ENCODE data around the gene SLC9A4. TPM values are rescaled to one million over a fixed set of nuclear protein-coding genes. Genes with fewer than 3 reads are reported as not detected.

SLC9A4 gene
- total RNA-seq, 1 experiment from 2014 or later: 0.07 TPM

DNA sequence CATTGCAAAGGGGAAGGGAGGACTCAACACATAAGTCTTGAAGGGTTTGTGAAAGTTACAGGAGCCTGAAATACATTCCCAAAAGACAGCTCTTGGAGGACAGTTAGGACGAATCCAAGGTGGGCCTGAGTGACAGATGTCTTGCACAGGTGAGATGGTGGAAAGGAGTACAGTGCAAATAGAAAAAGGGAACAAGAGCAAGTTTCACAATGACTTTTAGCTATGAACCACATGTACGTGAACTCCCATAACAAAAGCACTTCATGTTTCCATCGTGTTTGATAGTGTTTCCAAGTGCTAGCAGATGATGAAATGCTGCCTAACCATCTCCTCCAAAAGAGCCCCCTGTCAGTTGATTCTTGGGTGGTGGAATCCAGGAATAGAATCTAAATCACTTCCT lies 48.3 kb upstream of the SLC9A4 start:
- TF ChIP-seq CEBPB (IDR thresholded peaks at IDR 0.05; ENCODE audit: low read depth) (no peak), ZNF274 (IDR thresholded peaks at IDR 0.05; ENCODE audit: low read depth, low read length) (no peak), POLR2A (IDR thresholded peaks at IDR 0.05; ENCODE audit: borderline replicate concordance, extremely low read depth, insufficient read depth, insufficient read length) (no peak)
- ATAC-seq (no peak), DNase-seq (ENCODE audit: low read depth, low spot score) (no peak)
- Histone ChIP-seq H3K27ac (ENCODE audit: low read depth, low read length) (no peak overlapping the region), H2AFZ (ENCODE audit: low read depth, low read length, poor library complexity, severe bottlenecking) (no peak overlapping the region), H4K20me1 (ENCODE audit: insufficient read depth) (no peaks in the 10 kb centered on the region), H3K9me2 (ENCODE audit: insufficient read depth) (no peaks in the 10 kb centered on the region), H3K27me3 (ENCODE audit: insufficient read depth, low read length) (peaks cover 17% of the 10 kb centered on the region; the same call in 1 of the 2 replicates), H3K4me2 (ENCODE audit: low read length) (no peak overlapping the region), H3K79me2 (ENCODE audit: insufficient read depth, low read length) (no peaks in the 10 kb centered on the region), H3K4me3 (replicated peaks in 1 of 2; ENCODE audit: low read depth in 1 of 2, low read length in 2 of 2) (no peak overlapping the region), H3K36me3 (ENCODE audit: control insufficient read depth in 1 of 2, insufficient read depth in 2 of 2, low read length in 2 of 2) (no peaks in the 10 kb centered on the region), H3K4me1 (ENCODE audit: control insufficient read depth in 1 of 2, insufficient read depth in 2 of 2, low read length in 2 of 2) (no peaks in the 10 kb centered on the region), H3K9ac (ENCODE audit: low read length) (no peak overlapping the region), H3K9me3 (ENCODE audit: control insufficient read depth in 1 of 2, insufficient read depth in 1 of 2, low read depth in 1 of 2, low read length in 2 of 2) (no peaks in the 10 kb centered on the region)
- no TSS peak for BruUV-seq (replicated peaks)
- RAD21 ChIA-PET (ENCODE audit: low non-redundant PET in 1 of 2, low total read pairs in 2 of 2, uncharacterized antibody in 2 of 2, unreplicated experiment in 2 of 2): no interaction called here
- intact Hi-C loops (cut with micrococcal nuclease): no loop called here
- POLR2A ChIA-PET: no interaction called here
- CTCF ChIA-PET: no interaction called here

DNA sequence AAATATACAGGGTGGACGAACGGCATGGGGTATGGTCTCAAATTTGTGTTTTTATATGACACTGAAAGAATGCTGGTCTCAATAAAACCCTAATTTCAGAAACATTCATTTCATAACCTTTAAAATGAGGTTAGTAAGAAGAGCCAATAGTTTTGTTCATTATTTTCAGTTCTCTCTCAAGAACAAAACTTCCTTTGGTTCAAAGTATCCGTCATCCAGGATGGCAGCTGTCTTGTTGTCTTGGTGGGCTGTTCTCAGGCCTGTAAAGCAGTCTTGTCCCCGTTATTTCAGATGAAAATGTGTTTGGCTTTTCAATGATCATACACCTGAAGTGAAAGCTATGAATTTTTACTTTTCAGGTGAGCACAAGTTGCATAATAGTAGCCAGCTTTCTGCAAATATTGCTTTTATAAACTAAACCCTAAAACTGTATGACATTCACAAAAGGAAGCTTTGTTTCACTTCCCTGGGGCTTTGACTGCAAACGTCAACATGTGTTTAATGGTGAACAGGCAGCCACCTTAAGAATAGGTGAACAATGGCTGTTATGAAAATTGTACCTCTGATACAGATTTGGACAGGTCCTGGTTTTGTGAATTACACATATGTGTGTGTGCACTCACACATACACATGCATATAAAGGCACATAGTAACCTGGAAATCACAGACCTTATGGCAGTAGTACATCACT lies 47.4 kb upstream of the SLC9A4 start:
- no peaks in the 10 kb centered on the region for H3K9me2 ChIP-seq (ENCODE audit: insufficient read depth)
- no peak overlapping the region for H3K27ac ChIP-seq (ENCODE audit: low read depth, low read length)
- H3K27me3 ChIP-seq (ENCODE audit: insufficient read depth, low read length): peaks cover 11% of the 10 kb centered on the region; the same call in 1 of the 2 replicates
- no TSS peak for BruUV-seq (replicated peaks)
- no peaks in the 10 kb centered on the region for H4K20me1 ChIP-seq (ENCODE audit: insufficient read depth)
- intact Hi-C loops (cut with micrococcal nuclease): no loop called here
- no peaks in the 10 kb centered on the region for H3K4me1 ChIP-seq (ENCODE audit: control insufficient read depth in 1 of 2, insufficient read depth in 2 of 2, low read length in 2 of 2)
- H3K4me2 ChIP-seq (ENCODE audit: low read length): no peak overlapping the region
- no peak for DNase-seq (ENCODE audit: low read depth, low spot score)
- H3K4me3 ChIP-seq (replicated peaks in 1 of 2; ENCODE audit: low read depth in 1 of 2, low read length in 2 of 2): no peak overlapping the region
- POLR2A ChIA-PET: no interaction called here
- no peak overlapping the region for H2AFZ ChIP-seq (ENCODE audit: low read depth, low read length, poor library complexity, severe bottlenecking)
- H3K9ac ChIP-seq (ENCODE audit: low read length): no peak overlapping the region
- CTCF ChIA-PET: no interaction called here
- H3K79me2 ChIP-seq (ENCODE audit: insufficient read depth, low read length): no peaks in the 10 kb centered on the region
- no peak for ATAC-seq
- H3K9me3 ChIP-seq (ENCODE audit: control insufficient read depth in 1 of 2, insufficient read depth in 1 of 2, low read depth in 1 of 2, low read length in 2 of 2): no peaks in the 10 kb centered on the region
- RAD21 ChIA-PET (ENCODE audit: low non-redundant PET in 1 of 2, low total read pairs in 2 of 2, uncharacterized antibody in 2 of 2, unreplicated experiment in 2 of 2): no interaction called here
- TF ChIP-seq SRF (IDR thresholded peaks at IDR 0.05; ENCODE audit: low read depth): no peak
- H3K36me3 ChIP-seq (ENCODE audit: control insufficient read depth in 1 of 2, insufficient read depth in 2 of 2, low read length in 2 of 2): no peaks in the 10 kb centered on the region
